ENCODE results near the gene MLANA.

MLANA gene

GRCh38 chr9:5910413-5911057 is 19.8 kb downstream of the MLANA start:
- peak overlapping the region; percentile 29 for H3K27ac Mint-ChIP-seq
- DNase-seq (ENCODE audit: low spot score in 2 of 2) (peak in 1 of 2 donors; percentile 63), ATAC-seq (peak; percentile 73)
- peaks cover 20% of the 10 kb centered on the region for H3K4me1 Mint-ChIP-seq
- peak overlapping the region; percentile 32 for H3K4me3 Mint-ChIP-seq
- H3K9me3 Mint-ChIP-seq, result no peaks in the 10 kb centered on the region
- H3K36me3 Mint-ChIP-seq, result peaks cover 9% of the 10 kb centered on the region

GRCh38 chr9:5915438-5915837 is 24.7 kb downstream of the MLANA start:
- Mint-ChIP-seq H3K36me3 (peaks cover 9% of the 10 kb centered on the region), H3K9me3 (no peaks in the 10 kb centered on the region), H3K4me3 (no peak overlapping the region), H3K27ac (no peak overlapping the region), H3K4me1 (peaks cover 42% of the 10 kb centered on the region)
- no peak for DNase-seq (ENCODE audit: low spot score in 2 of 2)
- peak; percentile 66 for ATAC-seq

- Mint-ChIP-seq H3K4me1 (peaks cover 49% of the 10 kb centered on the region), H3K27ac (no peak overlapping the region), H3K9me3 (no peaks in the 10 kb centered on the region), H3K36me3 (peaks cover 28% of the 10 kb centered on the region), H3K4me3 (no peak overlapping the region)
- DNase-seq (ENCODE audit: low spot score in 2 of 2) (no peak), ATAC-seq (no peak)
Observed at GRCh38 chr9:5917273-5917672, 26.6 kb downstream of the MLANA start.

- ATAC-seq (no peak), DNase-seq (ENCODE audit: low spot score in 2 of 2) (no peak)
- Mint-ChIP-seq H3K4me1 (peaks cover 55% of the 10 kb centered on the region), H3K27ac (no peak overlapping the region), H3K9me3 (no peaks in the 10 kb centered on the region), H3K36me3 (peaks cover 34% of the 10 kb centered on the region), H3K4me3 (no peak overlapping the region)
Observed at GRCh38 chr9:5917888-5918287, 27.2 kb downstream of the MLANA start.

GRCh38 chr9:5918460-5918859 is 27.8 kb downstream of the MLANA start:
- Mint-ChIP-seq H3K36me3 (peaks cover 40% of the 10 kb centered on the region), H3K4me3 (no peak overlapping the region), H3K4me1 (peaks cover 57% of the 10 kb centered on the region), H3K27ac (no peak overlapping the region), H3K9me3 (no peaks in the 10 kb centered on the region)
- ATAC-seq (no peak), DNase-seq (ENCODE audit: low spot score in 2 of 2) (no peak)

- Mint-ChIP-seq H3K4me1 (peaks cover 49% of the 10 kb centered on the region), H3K9me3 (no peaks in the 10 kb centered on the region), H3K4me3 (peak overlapping the region; percentile 31), H3K27ac (peak overlapping the region; percentile 82), H3K36me3 (peaks cover 51% of the 10 kb centered on the region)
- peak in 1 of 2 donors; percentile 60 for DNase-seq (ENCODE audit: low spot score in 2 of 2)
- ATAC-seq, result peak; percentile 96
Observed at GRCh38 chr9:5920860-5921328, 30.2 kb downstream of the MLANA start.

- H3K4me3 Mint-ChIP-seq, result no peak overlapping the region
- no peaks in the 10 kb centered on the region for H3K9me3 Mint-ChIP-seq
- DNase-seq (ENCODE audit: low spot score in 2 of 2), result no peak
- H3K4me1 Mint-ChIP-seq, result peaks cover 41% of the 10 kb centered on the region
- no peak for ATAC-seq
- peak overlapping the region; percentile 82 for H3K27ac Mint-ChIP-seq
- H3K36me3 Mint-ChIP-seq, result peaks cover 49% of the 10 kb centered on the region
Observed at GRCh38 chr9:5922192-5922591, 31.5 kb downstream of the MLANA start.

GRCh38 chr9:5931657-5932056 is 41.0 kb downstream of the MLANA start:
- H3K9me3 Mint-ChIP-seq, result no peaks in the 10 kb centered on the region
- H3K4me3 Mint-ChIP-seq, result no peak overlapping the region
- no peaks in the 10 kb centered on the region for H3K4me1 Mint-ChIP-seq
- no peak for DNase-seq (ENCODE audit: low spot score in 2 of 2)
- ATAC-seq, result no peak
- H3K36me3 Mint-ChIP-seq, result peaks cover 9% of the 10 kb centered on the region
- H3K27ac Mint-ChIP-seq, result no peak overlapping the region

GRCh38 chr9:5938449-5938848 is 47.8 kb downstream of the MLANA start:
- H3K4me3 Mint-ChIP-seq, result no peak overlapping the region
- ATAC-seq, result no peak
- H3K9me3 Mint-ChIP-seq, result no peaks in the 10 kb centered on the region

GRCh38 chr9:5939530-5939929 is 48.8 kb downstream of the MLANA start:
- H3K27ac Mint-ChIP-seq, result no peak overlapping the region
- H3K4me3 Mint-ChIP-seq, result no peak overlapping the region
- no peaks in the 10 kb centered on the region for H3K4me1 Mint-ChIP-seq
- H3K9me3 Mint-ChIP-seq, result no peaks in the 10 kb centered on the region
- DNase-seq (ENCODE audit: low spot score in 2 of 2), result no peak
- no peaks in the 10 kb centered on the region for H3K36me3 Mint-ChIP-seq
- ATAC-seq, result no peak

More at GRCh38 chr9:5938449-5938848, 47.8 kb downstream of the MLANA start:
- peaks cover 4% of the 10 kb centered on the region for H3K36me3 Mint-ChIP-seq
- H3K27ac Mint-ChIP-seq, result no peak overlapping the region
- no peaks in the 10 kb centered on the region for H3K4me1 Mint-ChIP-seq
- DNase-seq (ENCODE audit: low spot score in 2 of 2), result no peak

- no peak for ATAC-seq
- no peak overlapping the region for H3K27ac Mint-ChIP-seq
Observed at GRCh38 chr9:5941214-5941613, 50.5 kb downstream of the MLANA start.

GRCh38 chr9:5945112-5945511 is 54.4 kb downstream of the MLANA start:
- peak; percentile 72 for ATAC-seq
- Mint-ChIP-seq H3K4me3 (no peak overlapping the region), H3K9me3 (no peaks in the 10 kb centered on the region), H3K4me1 (peaks cover 25% of the 10 kb centered on the region), H3K36me3 (no peaks in the 10 kb centered on the region), H3K27ac (no peak overlapping the region)
- no peak for DNase-seq (ENCODE audit: low spot score in 2 of 2)

More at GRCh38 chr9:5941214-5941613, 50.5 kb downstream of the MLANA start:
- Mint-ChIP-seq H3K9me3 (no peaks in the 10 kb centered on the region), H3K4me1 (peaks cover 7% of the 10 kb centered on the region), H3K36me3 (no peaks in the 10 kb centered on the region), H3K4me3 (no peak overlapping the region)
- DNase-seq (ENCODE audit: low spot score in 2 of 2), result no peak

GRCh38 chr9:5947912-5948311 is 57.2 kb downstream of the MLANA start:
- Mint-ChIP-seq H3K4me1 (peaks cover 25% of the 10 kb centered on the region), H3K9me3 (no peaks in the 10 kb centered on the region), H3K36me3 (no peaks in the 10 kb centered on the region), H3K4me3 (peak overlapping the region; percentile 44), H3K27ac (peak overlapping the region; percentile 40)
- DNase-seq (ENCODE audit: low spot score in 2 of 2) (no peak), ATAC-seq (peak; percentile 89)

- Mint-ChIP-seq H3K9me3 (no peaks in the 10 kb centered on the region), H3K36me3 (no peaks in the 10 kb centered on the region), H3K4me3 (peak overlapping the region; percentile 44), H3K4me1 (peaks cover 25% of the 10 kb centered on the region), H3K27ac (peak overlapping the region; percentile 4)
- no peak for DNase-seq (ENCODE audit: low spot score in 2 of 2)
- peak; percentile 91 for ATAC-seq
Observed at GRCh38 chr9:5949103-5949699, 58.5 kb downstream of the MLANA start.

GRCh38 chr9:5950261-5950660 is 59.6 kb downstream of the MLANA start:
- Mint-ChIP-seq H3K9me3 (no peaks in the 10 kb centered on the region), H3K4me3 (no peak overlapping the region), H3K4me1 (peaks cover 19% of the 10 kb centered on the region), H3K36me3 (no peaks in the 10 kb centered on the region), H3K27ac (no peak overlapping the region)
- ATAC-seq, result no peak
- DNase-seq (ENCODE audit: low spot score in 2 of 2), result no peak

- ATAC-seq, result no peak
Observed at GRCh38 chr9:5951686-5952211, 61.1 kb downstream of the MLANA start.

More at GRCh38 chr9:5951686-5952211, 61.1 kb downstream of the MLANA start:
- H3K4me1 Mint-ChIP-seq, result peaks cover 18% of the 10 kb centered on the region
- no peak overlapping the region for H3K4me3 Mint-ChIP-seq
- H3K36me3 Mint-ChIP-seq, result no peaks in the 10 kb centered on the region
- DNase-seq (ENCODE audit: low spot score in 2 of 2), result no peak
- no peak overlapping the region for H3K27ac Mint-ChIP-seq
- no peaks in the 10 kb centered on the region for H3K9me3 Mint-ChIP-seq

Data from stimulated activated effector memory CD8-positive, alpha-beta T cell treated with anti-CD3 and anti-CD28 coated beads, Interleukin-12 subunit alpha, Interleukin-12 subunit beta, amount 100 ng/mL, for 72 hours (primary cell).